SKM-1 (cell line): ENCODE data around the gene ATCAY.
"Not testable (repeated sequence)": the region's sequence is repeated elsewhere in the genome, so short reads cannot be mapped to it uniquely, and the experiment has no call there.

Source experiments
- DNase-seq: peaks from one replicate; lab custom pipeline; 2025; ENCODE audit not compliant: unreplicated experiment; lab: John Stamatoyannopoulos, UW

The ATCAY gene

DNA sequence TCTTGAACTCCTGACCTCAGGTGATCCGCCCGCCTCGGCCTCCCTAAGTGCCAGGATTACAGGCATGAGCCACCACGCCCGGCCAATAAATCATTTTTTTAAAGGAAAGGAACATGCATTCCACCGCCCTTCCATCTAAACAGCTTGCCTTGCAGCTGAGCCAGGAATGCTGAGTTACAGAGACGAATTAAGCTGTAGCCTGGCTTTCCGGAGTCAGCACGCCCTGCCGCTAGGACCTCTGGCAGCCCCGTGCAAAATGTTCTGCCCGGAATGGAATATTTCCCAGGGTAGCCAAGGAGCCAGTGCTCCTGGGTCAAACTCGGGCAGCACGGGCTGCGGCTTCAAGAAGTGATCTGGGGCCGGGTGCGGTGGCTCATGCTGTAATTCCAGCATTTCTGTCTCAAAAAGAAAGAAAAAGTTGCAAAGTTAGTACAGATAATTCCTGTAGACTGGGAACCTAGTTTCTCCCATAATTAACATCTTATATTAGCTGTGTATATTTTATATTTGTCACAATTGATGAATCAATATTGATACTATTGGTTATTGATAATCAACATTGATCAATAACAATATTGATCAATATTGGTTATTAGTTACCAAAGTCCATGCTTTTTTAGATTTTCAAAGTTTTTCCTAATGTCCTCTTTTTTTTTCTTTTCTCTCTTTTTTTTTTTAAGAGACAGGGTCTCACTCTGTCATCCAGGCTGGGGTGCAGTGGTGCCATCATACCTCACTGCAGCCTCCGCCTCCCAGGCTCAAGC lies 19.2 kb downstream of the ATCAY start:
- no peak for DNase-seq

DNA sequence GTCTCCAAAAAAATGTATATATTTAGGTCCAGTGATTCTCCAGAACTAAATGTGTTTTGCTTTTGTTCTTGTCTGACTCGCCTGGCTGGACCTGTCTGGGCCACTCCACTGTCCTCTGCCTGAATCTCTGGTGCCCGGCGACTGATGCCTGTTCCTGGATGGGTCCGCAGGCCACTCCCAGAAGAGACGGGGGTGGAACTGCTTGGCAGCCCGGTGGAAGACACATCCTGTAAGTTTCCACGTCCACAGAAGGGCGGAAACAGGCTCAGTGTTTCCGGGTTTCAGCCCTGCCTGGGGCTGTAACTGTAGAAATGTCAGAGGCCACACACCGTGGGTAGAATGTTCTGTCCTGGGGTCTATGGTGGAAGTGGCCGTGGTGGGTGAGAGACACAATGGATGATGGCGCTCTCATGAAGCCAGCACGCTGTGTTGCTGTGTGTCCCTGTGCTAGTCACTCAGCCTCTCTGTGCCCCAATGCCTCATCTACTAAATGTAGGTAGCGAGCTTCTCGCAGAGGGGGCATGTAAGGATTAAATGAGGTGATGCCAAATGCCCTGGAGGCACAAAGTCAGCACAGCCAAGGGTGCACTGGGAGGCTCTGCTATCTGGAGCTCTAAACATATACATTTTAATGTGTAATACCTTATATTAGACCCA lies 22.0 kb downstream of the ATCAY start:
- DNase-seq = no peak

DNA sequence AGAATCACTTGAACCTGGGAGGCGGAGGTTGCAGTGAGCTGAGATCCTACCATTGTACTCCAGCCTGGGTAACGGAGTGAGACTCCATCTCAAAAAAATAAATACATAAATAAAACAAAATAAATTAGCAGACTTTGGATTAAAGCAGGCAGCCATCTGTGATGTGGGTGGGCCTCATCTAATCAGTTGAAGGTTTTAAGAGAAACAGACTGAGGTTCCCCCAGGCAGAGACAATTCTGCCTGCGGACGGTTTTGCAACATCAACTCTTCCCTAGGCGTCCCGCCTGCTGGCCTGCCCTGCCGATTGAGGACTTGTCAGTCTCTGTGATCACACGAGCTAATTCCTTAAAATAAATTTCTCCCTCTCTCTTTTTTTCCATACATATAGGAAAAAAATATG lies 23.7 kb downstream of the ATCAY start:
- no peak for DNase-seq

DNA sequence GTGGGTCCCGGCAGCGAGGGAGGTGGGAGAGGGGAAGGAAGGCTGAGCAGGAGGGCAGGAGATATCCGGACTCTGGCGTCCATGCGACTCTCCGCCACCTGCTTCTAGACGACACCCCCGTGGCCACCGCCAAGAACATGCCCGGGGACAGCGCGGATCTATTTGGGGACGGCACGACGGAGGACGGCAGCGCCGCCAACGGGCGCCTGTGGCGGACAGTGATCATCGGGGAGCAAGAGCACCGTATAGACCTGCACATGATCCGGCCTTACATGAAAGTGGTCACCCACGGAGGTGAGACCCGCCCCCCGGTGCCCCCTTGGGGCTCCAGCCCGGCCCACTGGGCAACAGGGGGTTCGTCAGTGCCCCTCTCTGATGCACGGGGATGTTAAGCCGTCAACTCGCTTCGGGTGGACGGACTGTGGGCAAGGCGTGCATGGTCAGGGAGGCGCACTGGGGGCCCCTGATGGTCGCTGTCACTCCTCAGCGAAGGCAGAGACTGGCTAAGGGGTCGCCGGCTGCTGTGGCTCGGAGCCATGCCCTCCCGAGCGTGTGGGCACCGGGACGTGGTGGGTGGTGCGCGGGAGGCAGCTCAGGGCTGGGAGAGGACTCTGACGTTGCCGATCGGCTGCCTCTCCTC lies 27.3 kb downstream of the ATCAY start:
- DNase-seq = no peak

DNA sequence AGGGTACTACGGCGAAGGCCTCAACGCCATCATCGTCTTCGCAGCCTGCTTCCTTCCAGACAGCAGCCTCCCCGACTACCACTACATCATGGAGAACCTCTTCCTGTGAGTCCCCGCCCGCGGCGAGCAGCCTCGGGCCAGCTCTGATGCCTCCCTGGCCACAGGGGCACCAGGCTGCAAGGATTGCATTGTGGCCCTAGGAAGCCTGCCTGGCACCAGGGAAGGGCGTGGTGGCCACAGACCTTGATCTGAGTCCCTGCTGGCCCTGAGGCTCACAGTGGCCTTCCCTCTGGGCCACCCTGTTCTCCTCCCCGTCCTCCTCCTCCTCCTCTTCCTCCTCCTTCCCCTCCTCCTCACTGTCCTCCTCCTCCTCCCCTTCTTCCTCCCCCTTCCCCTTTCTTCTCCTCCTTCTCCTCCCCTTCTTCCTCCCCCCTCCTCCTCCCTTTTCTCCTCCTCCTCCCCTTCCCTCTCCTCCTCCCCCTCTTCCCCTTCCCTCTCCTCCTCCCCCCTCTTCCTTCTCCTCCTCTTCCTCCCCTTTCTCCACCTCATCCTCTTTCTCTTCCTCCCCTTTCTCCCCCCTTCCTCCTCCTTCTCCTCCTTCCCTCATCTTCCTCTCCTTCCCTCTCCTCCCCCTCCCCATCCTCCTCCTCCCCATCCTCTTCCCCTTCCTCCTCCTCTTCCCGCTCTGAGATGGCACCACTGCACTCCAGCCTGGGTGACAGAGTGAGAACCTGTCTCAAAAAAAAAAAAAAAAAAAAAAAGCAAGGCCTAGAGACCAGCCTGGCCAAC lies 28.0 kb downstream of the ATCAY start:
- no peak for DNase-seq

DNA sequence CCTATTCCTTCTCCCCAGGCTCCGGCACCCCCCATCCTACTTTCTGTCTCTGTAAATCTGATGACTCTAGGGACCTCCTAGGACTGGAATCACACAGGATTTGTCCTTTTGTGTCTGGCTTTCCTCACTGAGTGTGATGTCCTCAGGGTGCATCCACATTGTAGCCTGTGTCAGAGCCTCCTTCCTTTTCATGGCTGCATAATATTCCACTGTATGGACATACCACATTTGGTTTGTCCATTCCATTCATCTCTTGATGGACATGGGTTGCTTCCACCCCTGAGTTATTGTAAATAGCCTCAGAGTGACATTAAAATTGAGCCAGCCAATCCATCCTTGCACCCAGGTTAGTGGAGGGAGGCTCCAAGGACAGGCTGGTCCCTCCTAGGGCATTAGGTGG lies 29.6 kb downstream of the ATCAY start:
- no peak for DNase-seq

DNA sequence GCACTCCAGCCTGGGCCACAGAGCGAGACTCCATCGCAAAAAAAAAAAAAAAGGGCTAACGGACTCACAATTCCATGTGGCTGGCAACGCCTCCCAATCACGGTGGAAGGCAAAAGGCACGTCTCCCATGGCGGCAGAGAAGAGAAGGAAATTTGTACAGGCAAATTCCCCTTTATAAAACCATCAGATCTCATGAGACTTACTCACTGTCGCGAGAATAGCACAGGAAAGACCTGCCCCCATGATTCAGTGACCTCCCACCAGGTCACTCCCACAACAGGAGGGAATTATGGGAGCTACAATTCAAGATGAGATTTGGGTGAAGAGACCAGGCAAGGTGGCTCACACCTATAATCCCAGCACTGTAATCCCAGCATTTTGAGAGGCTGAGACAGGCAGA lies 33.7 kb downstream of the ATCAY start:
- DNase-seq = no peak

DNA sequence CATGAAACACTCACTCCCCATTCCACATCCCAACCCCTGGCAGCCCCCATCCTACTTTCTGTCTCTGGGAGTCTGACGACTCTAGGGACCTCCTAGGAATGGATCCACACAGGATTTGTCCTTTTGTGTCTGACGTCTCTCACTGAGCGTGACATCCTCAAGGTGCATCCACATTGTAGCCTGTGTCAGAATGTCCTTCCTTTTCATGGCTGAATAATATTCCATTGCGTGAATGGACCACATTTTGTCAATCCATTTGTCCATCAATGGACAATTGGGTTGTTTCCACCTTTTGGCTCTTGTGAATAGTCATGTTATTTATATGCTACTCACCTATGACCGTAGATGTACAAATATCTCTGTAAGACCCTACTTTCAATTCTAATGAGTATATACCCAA lies 35.5 kb downstream of the ATCAY start:
- no peak for DNase-seq

DNA sequence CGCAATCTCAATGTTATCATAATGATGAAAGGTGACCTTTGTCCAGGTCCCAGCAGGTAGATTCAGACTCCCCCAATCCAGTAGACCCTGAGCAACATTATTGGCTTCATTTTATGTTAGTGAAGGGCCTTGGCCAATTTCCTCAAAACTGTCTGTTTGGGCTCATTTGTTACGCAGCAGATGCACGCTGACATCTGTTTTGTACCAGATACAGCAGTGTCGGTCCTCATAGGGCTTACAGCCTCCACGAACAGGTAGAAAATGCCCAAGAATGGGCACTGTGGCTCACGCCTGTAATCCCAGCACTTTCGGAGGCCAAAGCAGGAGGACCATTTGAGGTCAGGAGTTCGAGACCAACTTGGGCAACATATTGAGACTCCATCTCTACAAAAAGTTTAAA lies 39.3 kb downstream of the ATCAY start:
- no peak for DNase-seq

DNA sequence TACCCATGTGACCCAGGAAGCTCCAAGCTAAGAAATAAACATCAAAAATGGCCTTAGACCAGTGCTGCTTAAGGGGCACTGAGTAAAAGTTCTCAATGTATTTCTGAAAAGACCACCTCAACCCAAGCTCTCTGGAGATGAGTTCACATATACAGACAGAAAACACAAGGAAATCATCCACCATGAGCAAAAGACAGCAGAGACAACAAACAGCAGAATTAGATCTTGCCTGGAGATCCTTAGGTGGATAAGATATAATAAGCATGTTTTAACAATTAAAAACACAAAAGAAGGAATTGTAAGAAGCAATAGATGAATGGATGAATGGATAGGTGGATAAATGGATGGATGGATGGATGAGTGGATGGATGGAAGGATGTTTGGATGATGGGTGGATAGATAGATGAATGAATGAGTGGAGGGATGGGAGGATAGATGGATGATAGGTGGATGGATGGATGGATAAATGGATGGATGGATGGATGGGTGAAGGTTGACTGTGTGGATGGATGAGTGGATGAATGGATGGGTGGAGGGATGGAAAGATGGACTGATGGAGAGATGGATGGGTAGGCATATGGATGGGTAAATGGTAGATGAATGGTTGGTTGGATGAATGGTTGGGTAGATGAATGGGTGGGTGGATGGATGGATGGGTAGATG lies 42.7 kb downstream of the ATCAY start:
- no peak for DNase-seq

DNA sequence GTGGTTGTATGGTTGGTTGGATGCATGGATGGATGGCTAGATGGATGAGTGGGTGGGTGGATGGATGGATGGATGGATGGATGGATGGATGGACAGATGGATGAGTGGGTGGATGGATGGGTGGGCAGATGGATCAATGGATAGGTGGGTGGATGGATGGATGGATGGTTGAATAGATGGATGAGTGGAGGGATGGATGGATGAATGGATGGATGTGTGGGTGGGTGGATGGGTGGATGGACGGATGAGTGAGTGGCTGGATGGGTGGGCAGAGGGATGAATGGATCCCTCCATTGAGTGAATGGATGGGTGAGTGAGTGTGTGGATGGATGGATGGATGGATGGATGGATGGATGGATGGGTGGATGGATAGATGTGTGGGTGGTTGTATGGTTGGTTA lies 43.4 kb downstream of the ATCAY start:
- no peak for DNase-seq

DNA sequence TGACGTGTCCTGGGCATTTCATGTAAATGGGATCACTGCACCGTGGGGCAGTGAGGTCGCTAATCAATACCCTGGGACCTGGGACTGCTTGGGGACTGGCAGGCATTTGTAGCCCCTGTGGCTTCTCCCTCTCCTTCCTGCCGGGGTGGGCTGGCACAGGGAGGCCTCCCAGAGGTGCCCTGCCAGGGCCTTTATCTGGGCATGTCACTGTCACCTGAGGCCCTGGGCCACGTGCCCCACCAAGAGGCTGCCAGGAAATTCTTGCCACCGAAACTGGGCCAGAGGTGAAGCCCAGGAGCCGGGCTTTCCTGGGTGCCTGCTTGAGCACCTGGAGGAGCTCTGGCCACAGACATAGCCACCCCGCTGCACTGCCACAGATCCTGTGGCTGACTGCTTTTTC lies 50.6 kb downstream of the ATCAY start:
- DNase-seq = no peak

DNA sequence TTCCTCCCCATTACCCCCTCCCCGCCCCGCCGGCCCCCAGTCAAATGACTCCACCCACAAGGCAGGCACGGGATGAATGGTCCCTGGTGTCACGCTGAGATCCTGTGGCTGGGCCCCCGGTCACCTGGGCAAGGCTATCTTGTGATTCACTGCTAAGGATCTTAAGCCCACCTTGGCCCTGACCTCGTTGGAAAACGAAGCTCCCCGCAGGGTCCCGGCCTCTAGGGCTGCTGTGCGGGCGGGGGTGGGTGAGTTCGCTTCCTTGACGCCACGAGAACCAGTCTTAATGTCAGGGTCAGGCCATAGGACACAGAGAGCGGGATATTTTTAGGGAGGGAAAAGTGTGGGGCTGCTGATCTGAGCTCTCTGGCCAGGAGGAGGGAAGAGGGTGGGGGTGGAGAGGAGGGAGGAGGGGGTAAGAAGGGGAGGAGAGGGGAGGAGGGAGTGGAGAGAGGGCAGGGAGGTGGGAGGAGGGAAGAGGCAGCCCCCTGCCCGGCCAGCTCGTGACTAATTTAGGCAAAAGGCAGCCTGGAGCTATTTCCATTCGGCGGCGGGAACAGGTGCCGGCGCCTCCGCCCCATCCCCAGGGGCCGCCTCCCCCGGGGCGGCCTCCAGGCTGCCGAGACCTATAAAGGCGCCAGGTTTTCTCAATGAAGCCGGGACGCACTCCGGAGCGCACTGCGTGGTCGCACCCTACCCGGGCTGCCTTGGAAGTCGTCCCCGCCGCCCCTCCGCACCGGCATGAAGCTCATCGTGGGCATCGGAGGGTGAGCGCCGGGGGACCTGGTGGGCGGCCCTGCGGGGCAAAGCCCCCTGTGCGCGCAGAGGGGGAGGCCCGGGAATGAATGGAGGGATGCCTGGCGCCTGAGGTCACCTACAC lies 52.7 kb downstream of the ATCAY start, which contains the start of gene NMRK2:
Gene NMRK2, plus strand, starts transcription at position 139 of the 880 bp plus-strand sequence. Its CDS starts 603 bp downstream, at position 742.
- no peak for DNase-seq

DNA sequence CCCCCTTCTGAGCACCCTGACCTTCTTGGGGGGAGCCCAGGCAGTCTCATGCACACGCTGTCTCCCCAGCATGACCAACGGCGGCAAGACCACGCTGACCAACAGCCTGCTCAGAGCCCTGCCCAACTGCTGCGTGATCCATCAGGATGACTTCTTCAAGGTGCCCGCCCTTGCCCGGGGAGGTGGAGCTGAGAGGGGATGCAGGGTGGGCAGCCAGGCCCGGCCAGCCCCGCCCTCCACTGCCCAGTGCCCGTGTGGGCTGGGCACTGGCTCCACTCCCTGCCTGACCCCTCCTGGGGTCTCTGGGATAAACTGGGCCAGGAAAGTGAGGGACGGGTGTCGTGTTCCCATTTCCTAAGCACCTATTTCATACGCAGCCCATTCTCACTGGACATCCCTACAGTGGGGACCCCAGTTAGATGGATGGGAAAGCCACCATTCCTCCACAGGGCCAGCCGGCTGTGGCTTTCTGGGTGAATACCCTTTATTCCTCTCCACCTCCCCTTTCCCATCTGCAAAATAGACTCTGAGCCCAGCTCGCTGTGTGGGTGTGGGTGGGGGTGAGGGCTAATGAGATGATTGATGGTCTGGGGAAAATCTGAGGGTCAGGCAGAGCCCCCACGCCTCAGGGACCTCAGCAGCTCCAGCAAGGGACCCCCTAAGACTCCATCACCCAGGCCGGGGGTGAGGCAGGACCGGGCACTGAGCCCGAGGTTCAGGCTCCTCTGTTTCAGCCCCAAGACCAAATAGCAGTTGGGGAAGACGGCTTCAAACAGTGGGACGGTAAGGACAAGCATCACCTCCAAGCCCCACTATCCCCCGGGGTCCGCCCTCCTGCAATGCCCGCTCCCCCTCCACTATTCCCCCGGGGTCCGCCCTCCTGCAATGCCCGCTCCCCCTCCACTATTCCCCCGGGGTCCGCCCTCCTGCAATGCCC lies 56.3 kb downstream of the ATCAY start:
- no peak for DNase-seq

DNA sequence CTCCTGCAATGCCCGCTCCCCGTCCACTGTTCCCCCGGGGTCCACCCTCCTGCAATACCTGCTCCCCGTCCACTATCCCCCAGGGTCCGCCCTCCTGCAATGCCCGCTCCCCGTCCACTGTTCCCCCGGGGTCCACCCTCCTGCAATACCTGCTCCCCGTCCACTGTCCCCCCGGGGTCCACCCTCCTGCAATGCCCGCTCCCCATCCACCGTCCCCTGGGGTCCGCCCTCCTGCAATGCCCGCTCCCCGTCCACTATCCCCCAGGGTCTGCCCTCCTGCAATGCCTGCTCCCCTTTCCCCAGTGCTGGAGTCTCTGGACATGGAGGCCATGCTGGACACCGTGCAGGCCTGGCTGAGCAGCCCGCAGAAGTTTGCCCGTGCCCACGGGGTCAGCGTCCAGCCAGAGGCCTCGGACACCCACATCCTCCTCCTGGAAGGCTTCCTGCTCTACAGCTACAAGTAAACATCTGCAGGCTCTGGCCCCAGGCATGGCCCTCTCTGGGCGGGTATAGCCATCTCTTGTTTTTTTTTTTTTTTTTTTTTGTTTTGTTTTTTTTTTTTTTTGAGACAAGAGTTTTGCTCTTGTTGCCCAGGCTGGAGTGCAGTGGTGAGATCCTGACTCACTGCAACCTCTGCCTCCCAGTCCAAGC lies 57.9 kb downstream of the ATCAY start:
- DNase-seq = not testable (repeated sequence)

DNA sequence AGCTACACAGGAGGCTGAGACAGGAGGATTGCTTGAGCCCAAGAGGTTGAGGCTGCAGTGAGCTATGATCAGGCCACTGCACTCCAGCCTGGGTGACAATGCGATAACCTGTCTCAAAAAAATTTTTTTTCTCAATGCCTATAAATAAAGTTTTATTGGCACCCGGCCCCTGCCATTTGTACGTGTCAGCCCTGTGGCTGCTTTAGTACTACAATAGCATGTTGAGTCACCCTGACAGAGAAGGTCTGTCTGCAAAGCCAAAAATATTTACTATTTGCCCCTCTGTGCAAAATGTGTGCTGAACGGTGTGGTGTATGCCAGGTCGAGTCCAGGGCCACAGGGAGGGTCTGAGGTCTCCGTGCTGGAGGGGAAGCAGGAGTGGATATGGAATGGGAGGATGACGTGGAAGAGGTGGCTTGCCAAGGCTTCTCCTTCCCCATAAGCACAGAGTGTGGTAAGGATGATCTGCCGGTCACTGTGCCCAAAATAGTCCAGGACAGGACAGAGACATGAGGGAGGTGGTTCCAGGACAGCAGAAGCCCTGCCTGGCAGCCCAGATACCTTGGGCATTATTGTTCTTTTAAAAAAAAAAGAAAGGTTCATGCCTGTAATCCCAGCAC lies 62.4 kb downstream of the ATCAY start:
- DNase-seq = no peak

DNA sequence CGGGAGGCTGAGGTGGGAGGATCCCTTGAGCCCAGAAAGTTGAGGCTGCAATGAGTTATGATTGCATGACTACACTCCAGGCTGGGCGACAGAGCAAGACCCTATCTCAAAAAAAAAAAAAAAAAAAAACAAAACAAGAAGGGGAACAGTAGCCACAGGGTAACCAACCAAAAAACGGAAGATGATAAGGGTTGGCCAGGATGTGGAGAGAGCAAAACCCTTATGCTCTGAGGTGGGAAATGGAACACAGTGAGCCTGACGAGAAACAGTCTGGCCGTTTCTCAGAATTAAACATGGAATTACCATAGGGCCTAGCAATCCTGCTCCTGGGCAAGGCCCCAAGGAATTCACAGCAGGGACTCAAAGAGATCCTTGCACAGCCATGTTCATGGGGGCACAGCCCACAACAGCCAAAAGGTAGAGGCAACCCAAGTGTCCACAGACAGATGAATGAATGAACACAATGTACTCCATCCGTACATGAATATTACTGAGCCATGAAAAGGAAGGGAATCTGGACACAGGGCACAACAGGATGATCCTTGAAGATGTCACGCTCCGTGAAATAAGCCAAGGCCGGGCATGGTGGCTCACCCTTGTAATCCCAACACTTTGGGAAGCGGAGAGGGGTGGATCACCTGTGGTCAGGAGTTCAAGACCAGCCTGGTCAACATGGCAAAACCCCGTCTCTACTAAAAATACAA lies 63.7 kb downstream of the ATCAY start:
- DNase-seq = no peak
